BE2C (cell line): ENCODE results near the gene OR10R2.

ENCODE experiments used
- DNase-seq: peaks from one replicate; pipeline ENCODE4 v3.0.0-alpha.2; 2020
- H3K27me3 ChIP-seq: fragments of 250-450 bp; sonication (Bioruptor Pico); 2 replicates; pipeline ENCODE4 v1.5.1; 2020; ENCODE audit warnings: mild to moderate bottlenecking
- H3K36me3 ChIP-seq: fragments of 250-450 bp; sonication (Bioruptor Pico); 2 replicates; pipeline ENCODE4 v1.5.1; 2020; ENCODE audit warnings: mild to moderate bottlenecking
- H3K4me1 ChIP-seq: fragments of 250-450 bp; sonication (Bioruptor Pico); 2 replicates; pipeline ENCODE4 v1.5.1; 2020
- H3K4me3 ChIP-seq: 2 replicates; pipeline ENCODE4 v1.5.1; 2011; ENCODE audit warnings: low read depth, low read length
- H3K9me3 ChIP-seq: fragments of 250-450 bp; sonication (Bioruptor Pico); 2 replicates; pipeline ENCODE4 v1.5.1; 2020
- CTCF ChIP-seq: IDR thresholded peaks from 2 replicates; pipeline ENCODE4 v1.5.1; 2012; ENCODE audit warnings: mild to moderate bottlenecking, low read depth, low read length

OR10R2 gene

GRCh38 chr1:158457246-158457645 lies 14.8 kb upstream of the OR10R2 start:
- Histone ChIP-seq H3K4me3 (no peak overlapping the region), H3K36me3 (no peaks in the 10 kb centered on the region), H3K4me1 (no peaks in the 10 kb centered on the region), H3K27me3 (no peaks in the 10 kb centered on the region), H3K9me3 (no peaks in the 10 kb centered on the region)
- DNase-seq = no peak
- TF ChIP-seq CTCF = no peak

- H3K27me3 ChIP-seq = no peaks in the 10 kb centered on the region
- no peaks in the 10 kb centered on the region for H3K36me3 ChIP-seq
- DNase-seq = no peak
- no peak for TF ChIP-seq CTCF
- H3K4me3 ChIP-seq = no peak overlapping the region
- no peaks in the 10 kb centered on the region for H3K4me1 ChIP-seq
- no peaks in the 10 kb centered on the region for H3K9me3 ChIP-seq
These were observed 13.8 kb upstream of the OR10R2 start for GRCh38 chr1:158458263-158458662.

- no peaks in the 10 kb centered on the region for H3K9me3 ChIP-seq
- DNase-seq = no peak
These were observed 10.5 kb upstream of the OR10R2 start, which contains the start of gene OR10K1 for GRCh38 chr1:158461534-158461933. Gene OR10K1, plus strand, starts transcription at chr1:158461834. Its CDS starts 3,728 bp downstream, at chr1:158465562.

GRCh38 chr1:158485455-158485854 lies 13.4 kb downstream of the OR10R2 start:
- no peaks in the 10 kb centered on the region for H3K27me3 ChIP-seq
- H3K4me1 ChIP-seq = no peaks in the 10 kb centered on the region
- TF ChIP-seq CTCF = no peak
- no peaks in the 10 kb centered on the region for H3K9me3 ChIP-seq
- no peak overlapping the region for H3K4me3 ChIP-seq
- no peaks in the 10 kb centered on the region for H3K36me3 ChIP-seq
- DNase-seq = no peak

More at GRCh38 chr1:158461534-158461933, 10.5 kb upstream of the OR10R2 start, which contains the start of gene OR10K1:
- Histone ChIP-seq H3K27me3 (no peaks in the 10 kb centered on the region), H3K4me1 (no peaks in the 10 kb centered on the region), H3K36me3 (no peaks in the 10 kb centered on the region), H3K4me3 (no peak within 1 kb of the TSS)
- TF ChIP-seq CTCF = no peak

- H3K27me3 ChIP-seq = no peaks in the 10 kb centered on the region
- no peaks in the 10 kb centered on the region for H3K4me1 ChIP-seq
- TF ChIP-seq CTCF = no peak
- H3K36me3 ChIP-seq = no peaks in the 10 kb centered on the region
- H3K4me3 ChIP-seq = no peak overlapping the region
- no peaks in the 10 kb centered on the region for H3K9me3 ChIP-seq
- DNase-seq = no peak
These were observed 19.3 kb downstream of the OR10R2 start for GRCh38 chr1:158491316-158491715.

- Histone ChIP-seq H3K9me3 (no peaks in the 10 kb centered on the region), H3K36me3 (no peaks in the 10 kb centered on the region), H3K4me3 (no peak overlapping the region), H3K4me1 (no peaks in the 10 kb centered on the region), H3K27me3 (no peaks in the 10 kb centered on the region)
- TF ChIP-seq CTCF = no peak
- no peak for DNase-seq
These were observed 21.0 kb downstream of the OR10R2 start for GRCh38 chr1:158493054-158493453.
